CD14-positive monocyte (primary cell): ENCODE measurements around the gene GNPTAB. TPM values are rescaled to one million over a fixed set of nuclear protein-coding genes. Genes with fewer than 3 reads are reported as not detected.

Experiments
- DNase-seq, 3 donors: peaks; one replicate each; pipeline ENCODE4 v3.0.0-alpha.2; 2011 to 2022
- H2AFZ ChIP-seq: 2 replicates; pipeline ENCODE4 v1.6.0; 2012; ENCODE audit warnings: mild to moderate bottlenecking, low read depth, low read length, inconsistent platforms; ENCODE audit not compliant: insufficient read depth, poor library complexity, severe bottlenecking
- H3K27ac ChIP-seq, 2 donors: 1 replicate in 1 of 2; 2 replicates in 1 of 2; pipeline ENCODE4 v1.5.1; 2012 to 2013; ENCODE audit warnings: low read length in 2 of 2, control low read depth in 1 of 2, inconsistent platforms in 1 of 2, low read depth in 1 of 2, mild to moderate bottlenecking in 1 of 2
- H3K27me3 ChIP-seq, 2 donors: one replicate each; pipeline versions ENCODE4 v1.6.0 to v1.6.1; 2011 to 2013; ENCODE audit warnings: low read length in 2 of 2; ENCODE audit not compliant: control insufficient read depth in 2 of 2, insufficient read depth in 2 of 2
- H3K36me3 ChIP-seq, 2 donors: replicated peaks in 1 of 2; 1 replicate in 1 of 2; 2 replicates in 1 of 2; pipeline versions ENCODE4 v1.5.1 to v1.6.1; 2012 to 2013; ENCODE audit warnings: low read length in 2 of 2, control low read depth in 1 of 2, inconsistent platforms in 1 of 2, mild to moderate bottlenecking in 1 of 2; ENCODE audit not compliant: insufficient read depth in 2 of 2, control insufficient read depth in 1 of 2
- H3K4me1 ChIP-seq, 2 donors: 1 replicate in 1 of 2; 2 replicates in 1 of 2; pipeline versions ENCODE4 v1.5.1 to v1.6.1; 2012 to 2013; ENCODE audit warnings: low read length in 2 of 2, control low read depth in 1 of 2, inconsistent platforms in 1 of 2, mild to moderate bottlenecking in 1 of 2, moderate library complexity in 1 of 2; ENCODE audit not compliant: insufficient read depth in 2 of 2, control insufficient read depth in 1 of 2
- H3K4me2 ChIP-seq: replicated peaks from 2 replicates; pipeline ENCODE3; 2012; ENCODE audit warnings: low read length, moderate library complexity, mild to moderate bottlenecking; ENCODE audit not compliant: poor library complexity, severe bottlenecking; ENCODE audit errors: extremely low read depth
- H3K4me3 ChIP-seq, 3 experiments: fragments of 200-600 bp in 1 of 3; sonication (generic) in 1 of 3; replicated peaks in 1 of 3; 1 replicate in 2 of 3; 2 replicates in 1 of 3; pipeline ENCODE4 v1.5.1; 2011 to 2013; ENCODE audit warnings: low read length in 3 of 3, mild to moderate bottlenecking in 3 of 3, control low read depth in 2 of 3, low read depth in 2 of 3, inconsistent platforms in 1 of 3, moderate library complexity in 1 of 3
- H3K79me2 ChIP-seq: 2 replicates; pipeline ENCODE4 v1.6.0; 2012; ENCODE audit warnings: mild to moderate bottlenecking, control low read depth, inconsistent platforms, low read length, moderate library complexity; ENCODE audit not compliant: insufficient read depth
- H3K9ac ChIP-seq: 2 replicates; pipeline ENCODE4 v1.6.0; 2017; ENCODE audit warnings: low read length, mild to moderate bottlenecking; ENCODE audit not compliant: insufficient read depth, poor library complexity, severe bottlenecking
- H3K9me3 ChIP-seq, 2 donors: replicated peaks in 1 of 2; 1 replicate in 1 of 2; 2 replicates in 1 of 2; pipeline versions ENCODE4 v1.5.1 to v1.6.1; 2012 to 2013; ENCODE audit warnings: low read length in 2 of 2, control low read depth in 1 of 2; ENCODE audit not compliant: control insufficient read depth in 1 of 2, insufficient read depth in 1 of 2
- H4K20me1 ChIP-seq: 2 replicates; pipeline ENCODE4 v1.6.0; 2012; ENCODE audit warnings: mild to moderate bottlenecking, low read length, control low read depth, moderate library complexity; ENCODE audit not compliant: insufficient read depth
- H3K27ac Mint-ChIP-seq, 7 donors: one replicate each; pipeline ENCODE4 v1.8.0; 2020; ENCODE audit warnings: mild to moderate bottlenecking in 7 of 7, mixed read lengths in 7 of 7, moderate library complexity in 6 of 7, inconsistent platforms in 2 of 7
- H3K27me3 Mint-ChIP-seq, 3 donors: one replicate each; pipeline ENCODE4 v1.8.0; 2021 to 2022; ENCODE audit warnings: low read depth in 3 of 3, mild to moderate bottlenecking in 3 of 3, mixed read lengths in 3 of 3, moderate library complexity in 3 of 3, inconsistent platforms in 1 of 3
- H3K36me3 Mint-ChIP-seq, 2 donors: one replicate each; pipeline ENCODE4 v1.8.0; 2020; ENCODE audit warnings: mixed read lengths in 2 of 2, inconsistent platforms in 1 of 2, mild to moderate bottlenecking in 1 of 2
- H3K4me1 Mint-ChIP-seq: one replicate; pipeline ENCODE4 v1.8.0; 2020; ENCODE audit warnings: mild to moderate bottlenecking, mixed read lengths
- H3K4me3 Mint-ChIP-seq, 2 donors: one replicate each; pipeline ENCODE4 v1.8.0; 2020; ENCODE audit warnings: mild to moderate bottlenecking in 2 of 2, mixed read lengths in 2 of 2, moderate library complexity in 1 of 2
- H3K9me3 Mint-ChIP-seq, 7 donors: one replicate each; pipeline ENCODE4 v1.8.0; 2020 to 2022; ENCODE audit warnings: mixed read lengths in 7 of 7, mild to moderate bottlenecking in 6 of 7, moderate library complexity in 6 of 7, inconsistent platforms in 2 of 7
- CTCF ChIP-seq: fragments of 200-600 bp; IDR thresholded peaks from one replicate; pipeline ENCODE4 v1.8.0; 2022; ENCODE audit warnings: antibody characterized with exemption, mild to moderate bottlenecking
- WGBS: methylation state at CpG from one replicate; pipeline ENCODE4 v1.1.5; 2013; ENCODE audit warnings: missing lambda C conversion rate; ENCODE audit not compliant: insufficient coverage; 5-methylcytosine and 5-hydroxymethylcytosine counted together
- intact Hi-C, 2 donors: fragments of 100-400 bp; cut with micrococcal nuclease; formaldehyde crosslinking; loops; one replicate each; pipeline versions ENCODE4 v1.15.0 to v1.15.1; 2023
- polyA plus RNA-seq, 3 donors: library from polyadenylated mRNA; depleted of rRNA in 1 of 3; unstranded in 2 of 3; stranded (reverse) in 1 of 3; fragments of 300-500 nt in 2 of 3; fragments of >200 nt in 1 of 3; fragmentation: Illumina TruSeq in 2 of 3; gene quantifications; 1 replicate in 2 of 3; 2 replicates in 1 of 3; pipeline ENCODE4 v1.2.3, GENCODE V29; 2012 to 2021

Gene GNPTAB
- polyA plus RNA-seq, 3 donors = 14.4 to 29.1 (median 24.1) TPM

GRCh38 chr12:101794574-101794973 lies 36.2 kb downstream of the GNPTAB start:
- Mint-ChIP-seq H3K4me1 (peaks cover 22% of the 10 kb centered on the region), H3K4me3 (no peak overlapping the region), H3K9me3 (peaks cover 0 to 1% (median 0%) of the 10 kb centered on the region in 7 donors), H3K27me3 (peaks cover 0 to 2% (median 0%) of the 10 kb centered on the region in 3 donors), H3K36me3 (peaks cover 25 to 30% of the 10 kb centered on the region in 2 donors), H3K27ac (no peak overlapping the region)
- H3K4me1 ChIP-seq = peaks cover 7 to 10% of the 10 kb centered on the region in 2 donors
- H2AFZ ChIP-seq = no peak overlapping the region
- no peak for TF ChIP-seq CTCF
- no peaks in the 10 kb centered on the region for H4K20me1 ChIP-seq
- H3K9ac ChIP-seq = no peak overlapping the region
- no peak for DNase-seq
- intact Hi-C loops = no loop called here
- H3K27ac ChIP-seq = no peak overlapping the region
- no peaks in the 10 kb centered on the region for H3K27me3 ChIP-seq
- no CpG with 5 or more reads among the region's 2 CpGs for WGBS
- H3K4me2 ChIP-seq = no peak overlapping the region
- peaks cover 16% of the 10 kb centered on the region for H3K79me2 ChIP-seq
- no peaks in the 10 kb centered on the region for H3K9me3 ChIP-seq
- H3K36me3 ChIP-seq = peaks cover 18 to 30% of the 10 kb centered on the region in 2 donors
- H3K4me3 ChIP-seq = no peak overlapping the region

GRCh38 chr12:101793401-101793800 lies 37.4 kb downstream of the GNPTAB start:
- DNase-seq = no peak
- Histone ChIP-seq H3K79me2 (peaks cover 8% of the 10 kb centered on the region), H4K20me1 (no peaks in the 10 kb centered on the region), H3K36me3 (peaks cover 25 to 42% of the 10 kb centered on the region in 2 donors), H3K9me3 (no peaks in the 10 kb centered on the region), H2AFZ (no peak overlapping the region), H3K4me2 (no peak overlapping the region), H3K9ac (no peak overlapping the region), H3K27me3 (no peaks in the 10 kb centered on the region), H3K4me3 (no peak overlapping the region), H3K27ac (no peak overlapping the region), H3K4me1 (peaks cover 7 to 10% of the 10 kb centered on the region in 2 donors)
- peak overlapping the region in 1 of 7 donors; percentile 7 for H3K27ac Mint-ChIP-seq
- WGBS = no CpG with 5 or more reads among the region's 1 CpG
- H3K4me3 Mint-ChIP-seq = no peak overlapping the region
- H3K9me3 Mint-ChIP-seq = peaks cover 0 to 1% (median 0%) of the 10 kb centered on the region in 7 donors
- H3K36me3 Mint-ChIP-seq = peaks cover 33 to 40% of the 10 kb centered on the region in 2 donors
- no peak for TF ChIP-seq CTCF
- intact Hi-C loops = no loop called here
- H3K4me1 Mint-ChIP-seq = peaks cover 18% of the 10 kb centered on the region
- H3K27me3 Mint-ChIP-seq = peaks cover 0 to 2% (median 0%) of the 10 kb centered on the region in 3 donors
